HG03025 (cell line): ENCODE results near the gene NCF2.

Experiments
- ATAC-seq: cut with Tn5 transposase; IDR thresholded peaks from one replicate; pipeline ENCODE4 v1.9.1; 2021; ENCODE audit warnings: mild to moderate bottlenecking, moderate library complexity; ENCODE audit not compliant: unreplicated experiment, low FRiP score

The NCF2 gene

GRCh38 chr1:183553764-183554163 is 36.5 kb downstream of the NCF2 start:
- no peak for ATAC-seq

- ATAC-seq = no peak
Measured at GRCh38 chr1:183553331-183553730, 36.9 kb downstream of the NCF2 start.

- no peak for ATAC-seq
Measured at GRCh38 chr1:183552891-183553290, 37.4 kb downstream of the NCF2 start.

- ATAC-seq = no peak
Measured at GRCh38 chr1:183552441-183552840, 37.8 kb downstream of the NCF2 start.

GRCh38 chr1:183551924-183552323 is 38.3 kb downstream of the NCF2 start:
- ATAC-seq = no peak

- ATAC-seq = no peak
Measured at GRCh38 chr1:183550915-183551314, 39.3 kb downstream of the NCF2 start.

GRCh38 chr1:183548116-183548515 is 42.1 kb downstream of the NCF2 start:
- no peak for ATAC-seq

- no peak for ATAC-seq
Measured at GRCh38 chr1:183546427-183546826, 43.8 kb downstream of the NCF2 start.

GRCh38 chr1:183544598-183545297 is 45.5 kb downstream of the NCF2 start:
- ATAC-seq = no peak

- ATAC-seq = no peak
Measured at GRCh38 chr1:183543619-183544204, 46.5 kb downstream of the NCF2 start.

- ATAC-seq = no peak
Measured at GRCh38 chr1:183537405-183537804, 52.9 kb downstream of the NCF2 start.

GRCh38 chr1:183533617-183534174 is 56.6 kb downstream of the NCF2 start:
- no peak for ATAC-seq

- no peak for ATAC-seq
Measured at GRCh38 chr1:183528577-183528976, 61.7 kb downstream of the NCF2 start.

- no peak for ATAC-seq
Measured at GRCh38 chr1:183522104-183522503, 68.2 kb downstream of the NCF2 start.

GRCh38 chr1:183520379-183520778 is 69.9 kb downstream of the NCF2 start:
- no peak for ATAC-seq

- ATAC-seq = no peak
Measured at GRCh38 chr1:183517401-183517800, 72.9 kb downstream of the NCF2 start.

- ATAC-seq = no peak
Measured at GRCh38 chr1:183516725-183517124, 73.5 kb downstream of the NCF2 start.

- ATAC-seq = no peak
Measured at GRCh38 chr1:183515002-183515689, 75.1 kb downstream of the NCF2 start.

- ATAC-seq = no peak
Measured at GRCh38 chr1:183514235-183514634, 76.0 kb downstream of the NCF2 start.

- no peak for ATAC-seq
Measured at GRCh38 chr1:183512450-183512849, 77.8 kb downstream of the NCF2 start.

- ATAC-seq = no peak
Measured at GRCh38 chr1:183508694-183509093, 81.6 kb downstream of the NCF2 start.

- ATAC-seq = no peak
Measured at GRCh38 chr1:183506561-183506960, 83.7 kb downstream of the NCF2 start.
